Retinal pigment epithelial cell (primary cell): ENCODE results near the gene POLL.

Experiments used
- DNase-seq: peaks from one replicate; pipeline ENCODE4 v3.0.0-alpha.2; 2010; ENCODE audit warnings: low read depth
- H3K4me3 ChIP-seq: 2 replicates; pipeline ENCODE4 v1.5.1; 2011; ENCODE audit warnings: mild to moderate bottlenecking, low read length, control low read depth, moderate library complexity
- CTCF ChIP-seq: conservative IDR thresholded peaks from 2 replicates; pipeline ENCODE4 v1.5.1; 2011; ENCODE audit warnings: low read depth, low read length, control low read depth, inconsistent platforms

The POLL gene

GRCh38 chr10:101616415-101617101, 28.5 kb upstream of the POLL start:
- no peak overlapping the region for H3K4me3 ChIP-seq
- TF ChIP-seq CTCF, result no peak
- DNase-seq, result no peak

GRCh38 chr10:101615525-101616116, 27.6 kb upstream of the POLL start:
- no peak for TF ChIP-seq CTCF
- H3K4me3 ChIP-seq, result no peak overlapping the region
- DNase-seq, result no peak

- no peak for TF ChIP-seq CTCF
- no peak for DNase-seq
- no peak overlapping the region for H3K4me3 ChIP-seq
These were observed 26.8 kb upstream of the POLL start for GRCh38 chr10:101614663-101615524.

GRCh38 chr10:101613646-101614045, 25.6 kb upstream of the POLL start:
- no peak for TF ChIP-seq CTCF
- no peak for DNase-seq
- no peak overlapping the region for H3K4me3 ChIP-seq

GRCh38 chr10:101612872-101613271, 24.8 kb upstream of the POLL start:
- no peak for DNase-seq
- no peak overlapping the region for H3K4me3 ChIP-seq
- no peak for TF ChIP-seq CTCF

GRCh38 chr10:101612086-101612485, 24.0 kb upstream of the POLL start:
- no peak for DNase-seq
- no peak for TF ChIP-seq CTCF
- H3K4me3 ChIP-seq, result no peak overlapping the region
